Suprapubic skin (tissue), 3 donors: ENCODE results near the gene USP43.

Source experiments
- CTCF ChIP-seq, 2 donors: fragments of 200-600 bp in 1 of 2; fragments of 450-650 bp in 1 of 2; sonication (generic) in 1 of 2; IDR thresholded peaks; one replicate each; pipeline ENCODE4 v1.5.1; 2016 to 2019; ENCODE audit warnings: antibody characterized with exemption in 2 of 2, mild to moderate bottlenecking in 1 of 2, moderate library complexity in 1 of 2
- POLR2AphosphoS5 ChIP-seq, 3 donors: sonication (generic); formaldehyde crosslinking; IDR thresholded peaks; one replicate each; pipeline ENCODE4 v1.6.1; 2017; ENCODE audit warnings: antibody characterized with exemption in 3 of 3

GRCh38 chr17:9668517-9668916, 23.2 kb downstream of the USP43 start:
- TF ChIP-seq CTCF (IDR thresholded peaks at IDR 0.05), result no peak
- no peak for TF ChIP-seq POLR2AphosphoS5 (IDR thresholded peaks at IDR 0.05)
